NCI-H748 treated with DMSO at 0.1 percent for 48 hours (cell line): ENCODE results near the gene PGS1.

ENCODE experiments used
- DNase-seq: peaks from one replicate; lab custom pipeline; 2025; lab: John Stamatoyannopoulos, UW

PGS1 gene

DNA sequence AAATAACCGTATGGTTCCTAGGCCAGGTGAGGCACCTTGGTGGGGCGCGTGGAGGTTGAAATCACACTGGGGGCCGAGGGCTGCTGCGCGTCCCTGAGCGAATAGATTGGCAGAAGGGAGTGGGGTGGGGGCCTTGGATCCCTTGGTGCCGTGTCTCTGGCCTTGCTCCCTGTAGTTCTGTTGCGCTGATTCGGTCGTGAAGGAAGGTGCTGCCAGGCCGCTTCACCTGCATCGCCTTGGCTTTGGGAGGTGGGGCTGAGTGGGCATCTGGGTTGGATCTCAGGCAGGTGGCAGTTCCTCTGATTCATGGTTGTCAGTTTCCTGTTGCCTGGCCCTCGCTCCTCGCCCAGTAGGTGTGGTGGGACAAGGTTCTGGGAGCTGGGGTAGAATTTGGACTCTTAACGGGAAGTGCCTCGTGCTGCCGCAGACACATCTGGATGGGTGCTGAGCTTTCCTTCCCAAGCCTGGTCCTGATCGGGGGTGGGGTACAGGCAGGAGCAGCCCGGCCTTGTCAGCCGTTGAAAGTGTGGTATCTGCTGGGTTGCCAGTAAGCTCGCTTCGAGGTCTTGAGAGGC is 30.1 kb downstream of the PGS1 start:
- no peak for DNase-seq

DNA sequence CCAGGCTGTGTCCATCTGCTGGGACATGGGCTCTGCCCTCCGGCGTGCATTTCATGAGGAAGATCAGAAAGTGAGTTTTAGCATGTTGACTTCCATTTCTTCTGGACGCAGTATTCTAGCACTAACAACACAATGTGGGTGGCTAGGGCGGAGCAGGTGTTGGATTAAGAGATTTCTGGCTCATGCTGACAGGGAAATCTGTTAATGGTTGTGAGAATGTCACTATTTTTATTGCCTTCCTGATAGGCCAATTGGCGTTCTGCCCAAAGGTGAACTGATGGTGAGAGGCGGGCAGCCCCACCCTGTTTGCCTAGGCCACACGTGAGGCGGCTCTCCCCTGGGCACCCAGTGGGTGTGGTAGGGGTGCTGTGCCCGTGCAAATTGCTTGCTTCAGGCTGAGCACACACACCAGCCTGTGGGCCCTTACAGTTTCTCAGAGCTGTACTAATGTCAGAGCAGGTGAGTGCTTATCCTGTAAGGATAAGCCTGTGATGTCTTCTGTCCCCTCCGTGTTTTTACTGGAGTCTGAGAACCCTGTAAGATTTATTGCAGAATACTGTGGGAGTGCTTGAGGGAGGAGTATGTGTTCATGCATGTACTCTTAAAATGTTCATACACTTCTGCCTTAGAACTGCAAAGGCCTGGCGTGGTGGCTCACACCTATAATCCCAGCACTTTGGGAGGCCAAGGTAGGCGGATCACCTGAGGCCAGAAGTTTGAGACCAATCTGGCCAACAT is 30.9 kb downstream of the PGS1 start:
- peak; percentile 67 for DNase-seq

- no peak for DNase-seq
Measured at GRCh38 chr17:78411241-78411857, 32.9 kb downstream of the PGS1 start.

DNA sequence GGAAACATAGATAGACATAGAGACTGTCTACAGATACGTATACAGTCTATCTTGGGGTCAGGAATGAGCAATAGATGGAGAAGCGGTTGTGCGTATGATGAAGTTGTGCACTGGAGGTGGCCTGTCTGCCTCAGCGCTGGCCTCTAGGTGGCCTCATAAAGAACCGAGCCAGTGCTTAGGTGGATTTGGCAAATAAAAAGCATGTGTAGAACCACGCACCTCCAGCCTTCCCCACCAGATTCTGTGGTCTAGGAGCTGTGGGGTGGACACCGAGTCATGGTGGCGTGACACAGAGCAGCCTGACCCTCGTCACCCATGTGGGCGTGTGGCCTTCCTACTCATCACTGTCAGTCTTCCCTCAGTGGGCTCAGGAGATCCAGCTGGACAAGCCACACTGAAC is 34.0 kb downstream of the PGS1 start:
- DNase-seq, result no peak

DNA sequence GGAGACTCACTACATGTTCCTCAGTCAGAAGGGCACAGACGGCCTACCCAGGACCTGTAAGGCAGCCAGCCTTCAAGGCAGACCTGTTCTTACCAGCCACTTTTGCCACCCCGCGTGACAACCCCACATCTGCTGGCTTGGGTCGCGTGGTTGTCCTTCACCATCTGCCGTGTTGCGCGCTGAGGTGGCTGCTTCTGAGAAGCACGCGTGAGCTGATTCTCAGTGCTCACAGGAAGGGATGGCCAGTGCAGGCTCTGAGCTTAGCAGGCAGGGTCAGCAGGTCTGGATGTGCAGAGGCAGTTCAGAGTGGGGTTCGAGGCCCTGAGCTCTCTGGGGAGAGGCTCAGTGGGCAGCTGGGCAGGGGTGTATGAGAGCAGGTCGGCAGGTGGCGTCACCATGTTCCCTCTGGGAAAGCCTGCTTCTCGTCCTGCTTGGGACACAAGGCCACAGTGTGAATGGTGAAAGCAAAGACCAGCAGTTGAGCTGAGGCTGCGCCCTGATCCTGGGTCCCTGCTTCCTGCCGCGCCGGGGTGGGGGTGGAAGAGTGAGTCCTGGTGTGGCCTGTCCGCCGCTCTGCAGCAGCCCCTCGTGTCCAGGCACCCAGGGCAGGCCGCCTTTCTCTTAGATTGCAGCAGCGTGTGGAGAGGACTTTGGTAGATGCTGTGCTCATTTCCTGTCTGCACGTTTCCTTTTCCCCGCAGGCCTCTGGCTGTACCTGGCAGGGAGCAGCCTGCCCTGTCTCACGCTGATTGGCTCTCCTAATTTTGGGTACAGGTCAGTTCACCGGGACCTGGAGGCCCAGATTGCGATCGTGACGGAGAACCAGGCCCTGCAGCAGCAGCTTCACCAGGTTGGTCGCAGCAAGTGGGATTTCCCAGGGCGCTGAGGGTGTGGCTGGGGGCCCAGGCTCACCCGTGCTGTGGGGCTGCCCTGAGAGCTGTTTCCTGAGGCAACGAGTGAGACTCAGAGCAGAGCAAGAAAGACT is 36.0 kb downstream of the PGS1 start:
- no peak for DNase-seq

DNA sequence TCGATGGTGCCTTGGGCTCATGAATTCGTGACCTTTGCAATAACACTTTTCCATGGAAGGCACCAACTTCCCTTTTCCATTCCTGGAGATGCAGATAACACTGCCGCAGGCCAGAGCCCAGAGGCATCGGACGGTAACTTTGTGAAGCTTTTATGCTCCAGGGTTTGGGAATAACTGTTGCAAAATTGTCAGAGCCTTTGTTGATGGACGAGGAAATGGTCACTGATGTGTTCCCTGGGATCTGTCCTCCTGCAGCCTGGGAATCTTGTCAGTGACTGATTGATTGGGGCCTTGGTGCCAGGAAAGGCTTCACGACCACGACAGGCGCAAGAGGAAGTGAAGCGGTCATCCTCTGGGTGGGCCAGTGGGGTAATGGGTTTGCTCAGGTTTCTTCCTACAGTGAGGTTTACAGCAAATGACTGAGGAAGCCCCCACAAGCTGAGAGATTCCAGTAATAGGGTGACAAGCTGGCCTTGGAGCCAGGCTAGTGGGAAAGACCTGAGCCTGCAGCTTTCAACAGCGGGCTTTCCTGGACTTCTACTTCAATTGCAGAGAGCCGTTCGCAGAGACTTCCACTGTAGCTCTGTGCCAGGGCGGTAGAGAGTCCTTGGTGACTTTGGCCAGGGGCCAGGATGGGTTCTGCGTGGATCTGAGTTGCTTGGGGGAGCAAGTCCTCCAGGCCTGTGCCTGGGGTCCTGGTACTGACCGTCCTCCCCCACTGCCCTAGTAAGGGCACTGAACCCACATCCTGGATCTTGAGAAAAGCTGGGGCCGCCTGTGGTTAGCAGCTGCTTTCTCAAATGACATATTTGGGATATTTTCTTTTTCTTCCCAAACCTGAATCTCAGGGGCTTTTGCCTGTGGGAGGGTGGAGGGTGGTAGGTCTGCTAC is 37.6 kb downstream of the PGS1 start:
- DNase-seq, result no peak

DNA sequence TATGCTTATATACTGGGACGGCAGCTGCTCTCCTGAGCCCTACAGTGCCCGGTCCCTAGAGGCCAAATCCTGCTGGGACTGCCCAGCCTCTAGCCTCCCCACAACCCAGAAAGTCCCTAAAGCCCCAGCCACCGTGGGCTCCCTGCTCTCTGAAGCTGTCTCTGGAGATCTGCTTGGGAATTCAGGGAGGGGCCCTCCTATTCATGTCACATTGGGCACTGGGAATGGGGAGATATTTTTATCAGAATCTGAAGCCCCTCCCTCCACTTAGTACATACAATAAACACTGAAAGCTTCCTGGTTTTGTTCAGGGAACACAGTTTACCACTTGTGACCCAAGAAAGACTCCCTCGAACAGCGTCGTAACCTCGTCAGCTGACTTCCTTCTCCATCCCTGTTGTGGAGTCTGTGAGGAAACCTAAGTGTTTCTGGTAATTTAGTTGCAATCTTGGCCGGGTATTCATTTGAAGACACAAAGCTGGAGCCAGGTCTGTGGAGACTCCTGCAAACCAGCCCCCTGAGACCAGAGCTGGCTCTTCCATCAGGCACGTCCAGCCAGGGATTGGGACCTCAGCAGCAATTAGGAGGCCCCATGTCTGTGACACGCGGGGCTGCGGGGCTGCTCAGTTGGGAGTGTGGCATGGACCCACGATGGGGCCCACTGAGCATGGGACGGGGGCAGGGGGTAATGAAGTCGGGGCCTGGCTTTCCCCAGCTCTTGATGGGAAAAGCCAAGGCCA is 38.5 kb downstream of the PGS1 start:
- DNase-seq, result no peak

DNA sequence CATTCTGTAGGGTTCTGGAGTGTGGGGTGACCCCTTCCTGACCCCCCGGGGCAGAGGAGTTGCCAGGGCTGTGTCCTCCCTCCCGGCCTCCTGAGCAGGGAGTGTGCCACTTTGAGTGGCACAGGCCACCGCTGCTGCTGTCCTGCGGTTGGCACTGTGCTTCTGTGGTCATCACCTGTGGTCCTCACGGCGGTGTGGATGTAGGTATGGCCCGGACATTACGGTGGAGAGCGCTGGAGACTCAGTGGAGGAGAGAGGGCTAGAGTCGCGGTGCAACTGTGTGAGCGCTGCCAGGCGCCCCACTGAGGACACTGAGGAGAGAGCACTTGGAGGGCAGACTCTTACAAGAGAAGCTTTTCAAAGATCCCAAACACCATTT is 39.1 kb downstream of the PGS1 start:
- DNase-seq, result no peak

- DNase-seq, result no peak
Measured at GRCh38 chr17:78418326-78419026, 40.0 kb downstream of the PGS1 start.

- no peak for DNase-seq
Measured at GRCh38 chr17:78419970-78420815, 41.7 kb downstream of the PGS1 start.

GRCh38 chr17:78421084-78421533 is 42.7 kb downstream of the PGS1 start:
- DNase-seq, result no peak

DNA sequence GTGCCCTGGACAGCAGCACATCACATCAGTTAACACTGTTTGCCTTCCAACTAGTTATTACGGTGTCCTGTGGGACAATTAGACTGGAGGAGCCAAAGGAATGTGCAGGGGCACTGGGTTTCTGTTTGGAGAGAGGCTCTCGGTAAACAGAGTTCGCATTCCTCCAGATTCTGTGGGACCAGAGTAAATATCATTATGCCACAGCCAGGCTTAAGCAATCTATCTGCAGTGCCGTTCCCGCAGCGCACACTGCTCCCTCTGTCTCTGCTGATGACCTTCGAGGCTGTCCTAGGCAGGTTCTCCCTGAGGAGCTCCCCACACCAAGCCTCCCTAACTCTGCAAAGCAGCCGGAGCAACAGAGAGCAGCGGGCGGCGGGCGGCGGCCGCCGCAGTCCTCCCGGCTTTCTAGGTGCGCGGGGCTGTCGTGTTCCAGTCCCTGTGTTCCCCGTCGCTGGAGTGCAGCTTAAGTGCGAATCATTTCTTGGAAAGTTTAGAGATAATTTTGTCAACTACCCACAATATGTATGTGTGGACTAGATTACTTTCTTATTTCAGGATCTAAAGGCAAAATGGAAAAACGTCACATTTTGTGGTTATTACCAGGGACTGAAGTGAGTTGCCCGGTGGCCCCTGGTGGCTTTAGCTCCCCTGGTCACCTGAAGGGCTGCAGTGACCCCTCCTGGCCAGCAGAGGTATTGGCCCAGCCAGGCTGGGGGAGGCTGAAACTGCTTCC is 43.3 kb downstream of the PGS1 start:
- DNase-seq, result peak; percentile 14

GRCh38 chr17:78422267-78422605 is 43.8 kb downstream of the PGS1 start:
- DNase-seq, result no peak

- no peak for DNase-seq
Measured at GRCh38 chr17:78422872-78423588, 44.6 kb downstream of the PGS1 start.

- DNase-seq, result no peak
Measured at GRCh38 chr17:78423961-78424675, 45.7 kb downstream of the PGS1 start.

DNA sequence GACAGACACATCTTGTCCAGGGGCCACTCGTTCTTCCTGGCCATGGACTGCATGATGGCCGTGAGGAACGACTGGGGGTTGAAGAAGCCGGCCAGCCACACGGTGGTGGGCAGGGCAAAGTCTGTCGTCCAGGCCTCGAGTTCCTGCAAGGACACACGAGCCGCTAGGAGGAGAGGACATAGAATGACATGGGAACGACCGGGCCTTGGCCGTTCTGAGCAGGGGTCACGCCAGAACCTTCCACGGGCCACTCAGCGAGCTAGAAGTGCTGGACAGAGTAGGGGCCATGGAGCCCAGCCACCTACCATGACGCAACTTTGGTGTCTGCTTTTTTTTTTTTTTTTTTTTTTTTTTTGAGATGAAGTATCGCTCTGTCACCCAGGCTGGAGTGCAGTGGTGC is 47.0 kb downstream of the PGS1 start:
- DNase-seq, result no peak

DNA sequence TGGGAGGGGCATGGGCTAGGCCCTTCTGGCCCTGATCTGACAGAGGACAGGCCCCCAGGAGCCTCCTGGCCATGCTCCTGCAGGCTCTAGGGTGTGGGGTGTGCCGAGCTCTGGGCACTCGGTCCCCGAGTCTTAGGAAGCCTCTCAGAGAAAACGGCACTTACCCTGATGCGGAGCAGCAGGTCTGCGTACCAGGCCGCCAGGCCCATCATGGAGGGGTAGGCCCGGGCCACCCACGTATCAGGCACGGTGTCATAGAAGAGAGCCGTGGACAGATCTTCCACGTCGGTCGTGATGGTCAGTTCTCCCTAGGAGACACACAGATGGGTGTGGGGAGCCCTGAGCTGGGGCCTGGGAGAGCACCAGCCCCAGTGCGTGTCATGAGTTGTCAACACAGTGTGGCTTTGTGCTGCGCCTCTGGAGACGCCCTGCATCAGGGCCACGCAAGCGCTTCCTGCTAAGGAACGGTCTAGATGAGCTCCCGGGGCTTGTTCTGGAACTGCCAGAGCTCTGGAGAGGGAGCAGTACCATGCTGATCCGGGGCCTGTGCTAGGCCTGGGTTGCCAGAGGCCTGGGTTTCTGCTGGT is 47.9 kb downstream of the PGS1 start:
- no peak for DNase-seq
